Ishikawa (cell line): ENCODE measurements around the gene PSMD13.
A peak's percentile ranks its signal among the peaks of the same experiment; 100 is the strongest.

ENCODE experiments used
- CEBPB ChIP-seq: IDR thresholded peaks from 2 replicates; pipeline ENCODE4 v1.6.1; 2012
- CREB1 ChIP-seq: IDR thresholded peaks from 2 replicates; pipeline ENCODE4 v1.6.1; 2012; ENCODE audit warnings: low read depth
- EGR1 ChIP-seq: IDR thresholded peaks from 2 replicates; pipeline ENCODE4 v1.6.1; 2012
- EP300 ChIP-seq: IDR thresholded peaks from 2 replicates; pipeline ENCODE4 v1.6.1; 2012; ENCODE audit warnings: borderline replicate concordance
- FOXM1 ChIP-seq: IDR thresholded peaks from 2 replicates; pipeline ENCODE4 v1.6.1; 2012; ENCODE audit warnings: low read depth, borderline replicate concordance
- NFIC ChIP-seq: IDR thresholded peaks from 2 replicates; pipeline ENCODE4 v1.6.1; 2012
- RAD21 ChIP-seq: IDR thresholded peaks from 2 replicates; pipeline ENCODE4 v1.6.1; 2012; ENCODE audit warnings: low read depth
- TAF1 ChIP-seq: IDR thresholded peaks from 2 replicates; pipeline ENCODE4 v1.6.1; 2012; ENCODE audit warnings: low read depth, mild to moderate bottlenecking
- TCF12 ChIP-seq: IDR thresholded peaks from 2 replicates; pipeline ENCODE4 v1.6.1; 2012; ENCODE audit warnings: low read depth
- TEAD4 ChIP-seq: IDR thresholded peaks from 2 replicates; pipeline ENCODE4 v1.6.1; 2012
- USF1 ChIP-seq: IDR thresholded peaks from 2 replicates; pipeline ENCODE4 v1.6.1; 2012
- YY1 ChIP-seq: IDR thresholded peaks from 2 replicates; pipeline ENCODE4 v1.6.1; 2012; ENCODE audit warnings: low read depth
- ZBTB7A ChIP-seq: IDR thresholded peaks from 2 replicates; pipeline ENCODE4 v1.6.1; 2012; ENCODE audit warnings: low read depth
- TF ChIP-seq, protein P1 (sequence below): IDR thresholded peaks from 2 replicates; pipeline ENCODE4 v1.6.1; 2012
- TF ChIP-seq, protein P2 (sequence below): IDR thresholded peaks from 2 replicates; pipeline ENCODE4 v1.6.1; 2012; ENCODE audit warnings: low read depth, mild to moderate bottlenecking

Gene PSMD13

GRCh38 chr11:206002-206384 is 30.8 kb upstream of the PSMD13 start:
- TF ChIP-seq, protein P1, sequence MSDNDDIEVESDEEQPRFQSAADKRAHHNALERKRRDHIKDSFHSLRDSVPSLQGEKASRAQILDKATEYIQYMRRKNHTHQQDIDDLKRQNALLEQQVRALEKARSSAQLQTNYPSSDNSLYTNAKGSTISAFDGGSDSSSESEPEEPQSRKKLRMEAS, result no peak
- no peak for TF ChIP-seq CEBPB
- no peak for TF ChIP-seq RAD21
- no peak for TF ChIP-seq TEAD4
- TF ChIP-seq, protein P2, sequence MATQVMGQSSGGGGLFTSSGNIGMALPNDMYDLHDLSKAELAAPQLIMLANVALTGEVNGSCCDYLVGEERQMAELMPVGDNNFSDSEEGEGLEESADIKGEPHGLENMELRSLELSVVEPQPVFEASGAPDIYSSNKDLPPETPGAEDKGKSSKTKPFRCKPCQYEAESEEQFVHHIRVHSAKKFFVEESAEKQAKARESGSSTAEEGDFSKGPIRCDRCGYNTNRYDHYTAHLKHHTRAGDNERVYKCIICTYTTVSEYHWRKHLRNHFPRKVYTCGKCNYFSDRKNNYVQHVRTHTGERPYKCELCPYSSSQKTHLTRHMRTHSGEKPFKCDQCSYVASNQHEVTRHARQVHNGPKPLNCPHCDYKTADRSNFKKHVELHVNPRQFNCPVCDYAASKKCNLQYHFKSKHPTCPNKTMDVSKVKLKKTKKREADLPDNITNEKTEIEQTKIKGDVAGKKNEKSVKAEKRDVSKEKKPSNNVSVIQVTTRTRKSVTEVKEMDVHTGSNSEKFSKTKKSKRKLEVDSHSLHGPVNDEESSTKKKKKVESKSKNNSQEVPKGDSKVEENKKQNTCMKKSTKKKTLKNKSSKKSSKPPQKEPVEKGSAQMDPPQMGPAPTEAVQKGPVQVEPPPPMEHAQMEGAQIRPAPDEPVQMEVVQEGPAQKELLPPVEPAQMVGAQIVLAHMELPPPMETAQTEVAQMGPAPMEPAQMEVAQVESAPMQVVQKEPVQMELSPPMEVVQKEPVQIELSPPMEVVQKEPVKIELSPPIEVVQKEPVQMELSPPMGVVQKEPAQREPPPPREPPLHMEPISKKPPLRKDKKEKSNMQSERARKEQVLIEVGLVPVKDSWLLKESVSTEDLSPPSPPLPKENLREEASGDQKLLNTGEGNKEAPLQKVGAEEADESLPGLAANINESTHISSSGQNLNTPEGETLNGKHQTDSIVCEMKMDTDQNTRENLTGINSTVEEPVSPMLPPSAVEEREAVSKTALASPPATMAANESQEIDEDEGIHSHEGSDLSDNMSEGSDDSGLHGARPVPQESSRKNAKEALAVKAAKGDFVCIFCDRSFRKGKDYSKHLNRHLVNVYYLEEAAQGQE, result no peak
- no peak for TF ChIP-seq EP300
- TF ChIP-seq FOXM1, result no peak

GRCh38 chr11:206526-207207 is 30.1 kb upstream of the PSMD13 start:
- TF ChIP-seq, protein P1, result no peak
- TF ChIP-seq EGR1, result no peak
- TF ChIP-seq CREB1, result no peak
- no peak for TF ChIP-seq CEBPB

DNA sequence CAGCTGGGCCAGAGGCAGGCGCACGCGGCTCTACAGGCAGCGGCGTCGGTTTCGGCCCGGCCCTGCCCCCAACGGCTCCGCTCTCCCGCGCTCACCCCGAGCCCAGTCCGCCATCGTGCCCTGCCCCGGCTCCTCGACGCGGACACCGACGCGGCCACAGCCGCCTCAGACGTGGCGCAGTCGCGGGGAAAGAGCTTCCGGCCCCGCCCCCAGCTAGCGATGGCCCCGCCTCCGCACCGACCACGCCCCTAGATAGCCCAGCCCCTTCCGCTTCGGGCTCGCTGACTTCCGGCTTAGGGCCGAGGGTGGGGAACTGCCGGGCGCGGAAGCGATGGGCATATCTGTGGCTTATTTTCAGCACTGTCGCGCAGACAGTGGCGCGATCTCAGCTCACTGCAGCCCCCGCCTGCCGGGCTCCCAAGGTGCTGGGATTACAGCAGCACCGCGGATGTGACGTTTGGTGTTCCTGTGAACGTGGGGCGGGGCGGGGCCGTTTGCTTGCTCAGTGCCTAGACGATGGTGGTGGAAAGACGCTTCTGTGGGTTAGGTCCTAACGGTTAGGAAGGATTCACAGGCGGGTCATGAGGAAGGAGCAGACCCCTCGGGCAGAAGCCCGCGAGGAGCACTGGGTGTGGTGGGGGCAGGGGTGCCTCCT is 29.4 kb upstream of the PSMD13 start, which contains the start of the genes BET1L and RIC8A:
Gene BET1L (minus strand): TSS at position 192 of the 655 bp plus-strand sequence. CDS start 78 bp downstream, at position 114.
Gene RIC8A (plus strand): TSS at position 501 of the 655 bp plus-strand sequence. CDS start 1,147 bp downstream, outside the sequence.
- TF ChIP-seq, protein P2, result peak; percentile 44; the same call in 1 of the 2 replicates
- TF ChIP-seq TAF1 (peak; percentile 73), RAD21 (no peak), TEAD4 (no peak), NFIC (no peak), EGR1 (peak; percentile 32; the same call in 1 of the 2 replicates), YY1 (peak; percentile 67), CREB1 (peak; percentile 70; the same call in 1 of the 2 replicates), EP300 (no peak), TCF12 (peak; percentile 5; the same call in 1 of the 2 replicates), ZBTB7A (no peak)
- TF ChIP-seq, protein P1, result peak; percentile 84

GRCh38 chr11:207863-208180 is 29.0 kb upstream of the PSMD13 start:
- TF ChIP-seq TCF12 (0 out of 2 replicates have a peak, but pooled peaks have one; percentile 11), ZBTB7A (no peak), NFIC (no peak), CREB1 (no peak)
- TF ChIP-seq, protein P1, result 0 out of 2 replicates have a peak, but pooled peaks have one; percentile 2

DNA sequence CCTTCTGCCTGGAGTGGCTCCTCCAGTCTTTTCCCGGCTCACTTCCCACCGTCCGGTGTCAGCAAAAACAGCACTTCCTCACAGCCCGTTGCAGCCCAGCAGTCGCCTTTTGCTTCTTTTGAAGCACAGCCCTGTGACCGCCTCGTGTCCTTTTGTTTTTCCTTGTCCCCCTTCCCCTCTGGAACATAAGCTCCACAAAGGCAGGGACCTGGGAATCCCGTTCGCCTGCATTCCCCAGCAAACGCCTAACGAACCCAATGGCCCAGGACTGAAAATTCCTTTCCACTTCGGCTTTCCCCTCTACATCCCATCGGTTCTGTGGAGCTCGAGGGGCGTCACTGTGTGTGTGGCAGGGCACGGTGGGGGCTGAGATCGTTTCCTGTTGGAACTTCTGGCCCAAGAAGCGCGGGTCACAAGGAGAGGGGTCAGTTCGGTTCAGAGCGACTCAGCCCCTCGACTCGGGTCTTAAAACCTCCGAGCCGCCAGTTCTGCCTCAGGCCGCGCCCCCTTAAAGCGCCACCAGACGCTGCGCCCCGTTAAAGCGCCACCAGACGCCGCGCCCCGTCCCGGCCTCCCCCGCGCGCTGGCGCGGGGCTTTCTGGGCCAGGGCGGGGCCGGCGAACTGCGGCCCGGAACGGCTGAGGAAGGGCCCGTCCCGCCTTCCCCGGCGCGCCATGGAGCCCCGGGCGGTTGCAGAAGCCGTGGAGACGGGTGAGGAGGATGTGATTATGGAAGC is 28.4 kb upstream of the PSMD13 start:
- TF ChIP-seq TCF12 (peak; percentile 12; the same call in 1 of the 2 replicates), TAF1 (peak; percentile 48; the same call in 1 of the 2 replicates), EP300 (no peak), TEAD4 (peak; percentile 1; the same call in 1 of the 2 replicates), CREB1 (no peak; the same call in none of the 2 replicates), EGR1 (no peak), YY1 (peak; percentile 51; the same call in 1 of the 2 replicates), USF1 (no peak), NFIC (no peak), ZBTB7A (0 out of 2 replicates have a peak, but pooled peaks have one; percentile 16)
- TF ChIP-seq, protein P2, result no peak
